ENCODE data around the gene POLG.

Gene POLG

DNA sequence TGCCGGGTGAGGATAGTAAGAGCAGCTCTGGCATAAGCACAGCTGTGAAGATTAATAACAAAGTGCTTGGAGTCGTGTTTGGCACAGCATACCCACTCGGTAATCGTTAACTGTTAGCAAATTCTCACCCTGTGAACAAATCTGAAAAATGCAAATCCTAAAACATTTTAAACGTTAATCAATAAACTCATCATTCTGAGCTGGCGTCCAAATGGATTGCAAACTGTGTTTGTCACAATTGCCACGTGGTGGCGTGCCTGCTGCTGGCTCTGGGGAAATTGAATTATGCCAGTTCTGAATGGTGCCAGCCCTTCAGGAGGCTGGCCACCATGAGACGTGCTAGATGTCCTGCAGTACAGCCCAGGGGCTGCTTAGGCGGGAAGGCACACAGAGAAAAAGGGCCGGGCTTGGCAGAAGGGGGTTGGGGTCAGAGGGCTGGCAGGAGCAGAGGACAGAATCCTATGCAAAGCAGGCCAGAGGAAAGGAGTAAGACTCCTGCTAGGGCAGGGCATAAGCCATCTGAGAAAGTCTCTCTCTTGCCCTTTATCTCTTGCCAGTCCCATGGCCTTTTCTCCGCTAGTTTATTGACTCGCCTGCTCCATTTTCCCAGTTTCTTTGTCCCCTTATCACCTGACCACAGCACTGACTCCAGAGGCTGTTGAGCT is 22.1 kb upstream of the POLG start:
- no peak for DNase-seq (ENCODE audit: low read depth in 2 of 2)

DNA sequence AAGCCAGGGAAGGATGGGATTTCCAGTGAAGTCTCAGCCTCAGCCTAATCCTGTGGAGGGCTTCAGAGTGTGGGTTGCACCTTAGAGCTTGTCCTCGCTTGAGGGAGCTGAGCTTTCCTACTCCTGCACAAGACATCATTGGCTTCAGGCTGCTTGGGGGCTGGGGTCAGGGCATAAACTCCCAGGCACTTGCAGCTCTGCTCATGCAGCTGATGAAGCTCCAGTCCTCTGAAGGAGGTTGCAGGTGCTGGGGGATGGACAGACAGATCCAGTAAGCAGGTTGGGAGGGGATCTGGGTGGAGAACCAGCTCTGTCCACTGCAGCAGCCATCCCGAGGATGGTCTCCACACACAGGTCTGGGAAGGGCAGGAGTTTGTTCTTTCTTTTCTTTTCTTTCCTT is 19.4 kb upstream of the POLG start:
- no peak for DNase-seq (ENCODE audit: low read depth in 2 of 2)

DNA sequence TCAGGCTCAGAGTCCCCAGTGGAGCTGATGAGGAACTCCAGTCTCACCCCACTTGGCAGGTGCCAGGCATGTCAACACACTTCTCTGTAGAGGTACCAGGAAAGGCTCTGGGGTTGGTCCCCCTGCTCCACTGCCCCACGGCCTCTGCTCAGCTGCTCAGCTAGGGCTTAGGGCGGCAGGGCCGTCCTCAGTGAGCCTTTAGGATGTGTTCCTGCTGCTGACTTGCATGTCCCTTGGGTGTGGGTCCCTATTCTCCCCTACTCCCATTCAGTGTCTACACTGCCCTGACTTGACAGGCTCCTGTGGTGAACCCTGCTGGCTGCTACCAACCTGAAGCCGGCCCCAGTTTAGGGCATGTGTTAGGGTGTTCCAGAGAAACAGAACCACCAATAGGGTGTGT is 17.9 kb upstream of the POLG start:
- no peak for DNase-seq (ENCODE audit: low read depth in 2 of 2)

DNA sequence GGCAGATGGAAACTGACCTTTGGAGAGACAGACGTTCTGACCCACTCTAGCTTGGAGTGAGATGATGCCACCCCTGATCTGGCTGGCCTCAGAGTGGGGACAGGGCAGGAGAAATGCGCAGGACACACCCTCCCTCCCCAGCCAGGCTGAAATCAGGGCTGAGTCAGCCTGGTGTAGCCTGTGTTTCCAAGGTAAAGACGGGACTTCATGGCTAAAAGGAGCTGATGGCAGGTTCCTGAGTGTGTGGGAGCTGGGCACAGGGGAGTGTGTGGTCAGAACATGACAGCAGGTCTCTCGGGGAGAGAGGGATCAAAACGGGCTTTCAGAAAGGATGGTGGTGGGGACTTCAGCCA is 14.6 kb upstream of the POLG start:
- no peak for DNase-seq (ENCODE audit: low read depth in 2 of 2)

DNA sequence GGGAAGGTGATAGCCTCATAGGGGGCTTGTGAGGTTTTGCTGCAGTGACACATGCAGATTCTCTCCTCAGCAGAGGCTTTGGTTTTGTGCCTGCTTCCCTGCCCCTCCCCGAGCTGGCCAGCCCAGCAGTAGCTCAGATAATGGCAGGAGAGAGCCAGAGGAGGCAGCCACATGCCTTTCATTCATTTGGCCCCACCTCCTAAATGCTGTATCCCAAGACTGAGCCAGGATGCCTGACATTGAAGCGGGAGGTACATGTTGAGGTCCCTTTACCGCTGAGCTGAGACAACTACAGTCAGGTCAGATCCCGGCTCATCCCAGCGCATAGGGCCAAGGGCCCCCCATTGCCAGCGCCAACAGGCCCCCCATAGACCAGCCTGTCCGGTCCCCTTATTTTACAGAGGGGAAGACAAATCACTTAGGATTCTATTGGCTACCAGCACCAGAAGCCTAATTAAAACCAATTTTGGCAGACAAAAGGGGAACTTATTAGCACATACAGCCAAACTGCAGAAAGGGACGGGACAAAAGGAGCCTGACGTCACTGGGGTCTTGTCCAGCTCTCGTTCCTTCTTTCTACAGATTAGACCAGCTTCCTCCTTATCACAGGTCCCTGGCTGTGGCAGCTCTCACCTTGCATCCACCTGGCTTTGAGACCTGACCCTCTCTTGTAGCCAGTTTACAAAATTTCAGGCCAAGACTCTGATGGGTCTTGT is 12.1 kb upstream of the POLG start:
- DNase-seq (ENCODE audit: low read depth in 2 of 2) = no peak

DNA sequence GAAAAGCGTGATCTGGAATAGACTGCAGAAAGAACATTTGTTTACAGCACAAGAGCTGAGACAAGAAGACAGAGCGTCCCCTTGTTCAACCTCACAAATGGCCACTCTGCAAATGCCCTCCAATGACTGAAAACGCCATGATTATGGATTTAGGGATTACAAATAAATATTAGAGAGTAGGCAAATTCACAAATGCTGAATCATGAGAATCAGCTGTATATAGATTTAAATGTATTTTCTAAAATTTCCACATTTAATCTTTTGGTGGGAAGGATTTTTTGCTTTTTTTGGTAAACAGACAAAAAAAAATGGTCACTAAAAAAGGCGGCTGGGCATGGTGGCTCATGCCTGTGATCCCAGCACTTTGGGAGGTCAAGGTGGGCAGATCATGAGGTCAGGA is 10.6 kb upstream of the POLG start:
- no peak for DNase-seq (ENCODE audit: low read depth in 2 of 2)

DNA sequence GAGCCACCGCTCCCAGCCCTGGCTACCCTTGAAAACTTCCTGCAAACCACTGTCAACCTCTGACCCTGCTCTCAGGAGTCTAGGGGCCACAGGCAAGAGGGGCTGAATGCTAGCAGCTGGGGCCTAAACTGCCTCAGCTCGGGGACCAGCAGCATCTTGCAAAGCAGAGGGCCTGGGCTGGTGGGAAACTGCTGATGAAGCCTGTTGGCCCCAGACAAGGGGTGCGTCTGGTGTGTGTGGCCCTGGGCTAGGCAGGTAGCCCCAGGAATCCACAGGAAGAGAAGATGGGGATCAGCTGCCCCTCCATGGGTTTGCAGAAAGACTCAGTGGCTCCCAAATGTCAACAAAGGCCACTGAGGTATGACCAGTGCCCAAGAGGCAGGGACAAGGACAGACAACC is 8.2 kb upstream of the POLG start:
- no peak for DNase-seq (ENCODE audit: low read depth in 2 of 2)

DNA sequence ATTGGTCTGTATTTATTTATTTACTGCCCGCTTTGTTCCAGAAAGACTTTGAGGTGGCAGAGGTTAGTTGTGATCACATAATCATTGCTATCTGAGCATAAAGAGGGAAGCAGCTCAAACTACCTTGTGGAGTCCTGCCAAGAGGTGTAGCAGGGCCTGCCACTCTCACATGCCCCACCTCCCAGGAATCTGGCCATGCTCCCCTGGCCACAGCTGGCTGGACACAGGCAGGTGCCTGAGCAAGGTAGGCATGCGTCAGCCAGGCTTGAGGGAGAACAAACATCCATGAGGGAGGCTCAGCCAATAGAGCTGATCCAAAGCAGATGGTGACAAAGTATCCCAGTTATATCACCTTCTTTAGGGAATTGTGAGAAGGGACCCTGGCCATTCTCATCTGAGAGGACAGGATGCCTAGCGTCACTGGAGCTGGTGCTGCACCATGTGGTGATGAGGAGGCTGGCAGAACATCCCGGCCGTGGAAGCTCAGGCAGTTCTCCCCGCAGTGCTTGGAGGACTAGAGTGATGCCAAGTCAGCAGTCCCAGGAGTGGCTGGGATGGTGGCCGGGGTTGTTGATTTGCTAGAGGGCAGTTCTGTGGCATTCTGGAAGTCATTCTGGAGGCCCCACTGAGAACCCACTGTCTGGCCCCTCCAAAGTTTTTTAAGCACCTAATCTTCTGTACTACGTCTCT is 6.8 kb upstream of the POLG start:
- no peak for DNase-seq (ENCODE audit: low read depth in 2 of 2)

DNA sequence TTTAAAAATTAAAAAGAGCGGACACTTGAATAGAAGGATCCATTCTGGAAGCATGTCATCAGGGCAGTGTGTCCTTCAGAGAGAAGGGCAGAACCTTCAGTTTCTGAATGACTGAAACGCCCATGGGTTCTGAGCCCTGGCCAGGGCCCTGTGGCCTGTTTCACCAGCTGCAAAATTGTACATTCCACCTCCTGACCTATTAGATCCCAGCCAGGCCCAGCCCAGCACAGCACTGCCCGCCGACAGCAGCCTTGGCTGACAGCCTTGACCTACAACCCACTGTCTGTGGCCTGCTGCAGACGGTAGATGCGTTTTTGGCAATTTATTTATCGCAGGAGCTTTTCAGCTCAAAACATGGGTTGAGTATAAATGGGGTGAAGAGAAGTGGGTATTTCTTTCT is 5.9 kb upstream of the POLG start:
- DNase-seq (ENCODE audit: low read depth in 2 of 2) = no peak

DNA sequence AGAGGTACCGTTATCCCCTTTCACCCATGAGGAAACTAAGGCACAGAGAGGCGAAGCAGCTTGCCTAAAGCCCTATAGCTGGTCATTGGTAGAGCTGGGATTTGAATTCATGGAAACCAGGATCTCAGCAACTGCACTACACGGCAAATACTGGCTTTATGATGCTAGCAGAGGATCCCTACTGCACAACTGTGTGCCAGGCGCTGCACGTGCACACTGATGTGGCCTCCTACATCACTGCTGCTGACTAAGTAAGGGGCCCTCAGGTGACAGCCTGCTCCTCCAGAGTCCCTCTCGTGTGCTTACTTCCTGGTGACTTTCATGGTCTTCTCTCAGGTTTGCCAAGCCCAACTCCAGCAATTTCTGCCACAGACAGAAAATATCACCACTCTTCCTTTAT is 3.4 kb upstream of the POLG start:
- no peak for DNase-seq (ENCODE audit: low read depth in 2 of 2)

DNA sequence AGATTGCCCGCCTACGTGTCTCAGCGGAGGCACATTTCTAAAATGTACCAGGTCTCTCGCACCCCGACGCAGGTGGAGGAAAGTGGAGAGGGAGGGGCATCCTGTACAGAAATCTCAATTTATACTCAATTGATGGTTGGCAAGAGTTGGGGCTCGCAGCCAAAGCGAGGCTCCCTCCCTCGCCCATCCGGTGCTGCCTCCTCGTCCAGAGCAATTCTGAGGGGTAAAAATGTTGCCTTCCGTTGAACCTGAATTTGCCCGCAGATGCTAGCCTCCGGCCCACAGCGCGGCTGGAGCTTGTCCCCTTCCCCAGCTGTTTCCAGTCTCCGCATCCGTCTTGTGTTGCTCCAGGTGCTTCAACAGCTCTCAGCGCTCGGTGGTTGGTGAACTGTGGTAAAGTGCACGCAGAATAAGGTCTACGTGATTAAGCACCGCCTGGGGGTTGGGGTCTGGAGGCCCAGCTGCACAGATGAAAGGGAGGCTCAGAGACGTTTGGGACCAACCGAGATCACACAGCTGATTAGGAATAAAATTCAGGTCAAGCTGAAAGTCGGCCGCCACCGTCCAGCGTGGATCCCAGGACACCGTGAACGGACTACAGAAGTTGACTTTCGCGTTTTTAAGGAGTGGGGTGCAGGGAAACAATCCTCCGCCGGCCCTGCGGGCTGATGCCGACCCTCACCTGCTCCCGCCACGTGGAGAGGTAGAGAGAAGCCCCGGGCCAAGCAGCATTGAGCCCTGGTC is 846 bp upstream of the POLG start:
- no peak for DNase-seq (ENCODE audit: low read depth in 2 of 2)

DNA sequence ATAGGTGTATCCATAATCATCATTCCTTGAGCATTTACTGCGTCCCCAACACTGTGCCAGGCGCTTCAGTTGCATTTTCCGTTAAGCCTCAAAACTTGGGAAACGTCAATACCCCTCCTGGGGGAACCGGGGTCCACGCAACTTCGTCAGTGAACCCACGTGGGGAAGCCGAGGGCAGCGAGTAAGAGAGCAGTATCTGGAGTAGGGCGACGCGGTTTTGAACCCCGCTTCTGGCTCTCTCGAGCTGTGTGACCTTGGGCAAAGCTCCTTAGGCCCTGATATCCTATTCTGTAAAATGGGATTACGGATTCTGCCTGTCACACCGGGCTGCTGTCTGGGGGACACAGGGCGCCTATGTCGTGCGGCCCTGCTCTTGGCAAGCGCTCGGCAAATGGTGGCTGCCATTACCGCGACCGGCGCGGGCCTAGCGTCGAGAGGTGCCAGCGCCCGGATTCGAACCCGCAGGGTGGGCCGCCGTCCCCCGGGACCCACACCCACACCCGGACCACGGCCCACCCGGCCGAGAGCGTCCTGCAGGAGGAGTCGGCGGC is 590 bp downstream of the POLG start:
- no peak for DNase-seq (ENCODE audit: low read depth in 2 of 2)

DNA sequence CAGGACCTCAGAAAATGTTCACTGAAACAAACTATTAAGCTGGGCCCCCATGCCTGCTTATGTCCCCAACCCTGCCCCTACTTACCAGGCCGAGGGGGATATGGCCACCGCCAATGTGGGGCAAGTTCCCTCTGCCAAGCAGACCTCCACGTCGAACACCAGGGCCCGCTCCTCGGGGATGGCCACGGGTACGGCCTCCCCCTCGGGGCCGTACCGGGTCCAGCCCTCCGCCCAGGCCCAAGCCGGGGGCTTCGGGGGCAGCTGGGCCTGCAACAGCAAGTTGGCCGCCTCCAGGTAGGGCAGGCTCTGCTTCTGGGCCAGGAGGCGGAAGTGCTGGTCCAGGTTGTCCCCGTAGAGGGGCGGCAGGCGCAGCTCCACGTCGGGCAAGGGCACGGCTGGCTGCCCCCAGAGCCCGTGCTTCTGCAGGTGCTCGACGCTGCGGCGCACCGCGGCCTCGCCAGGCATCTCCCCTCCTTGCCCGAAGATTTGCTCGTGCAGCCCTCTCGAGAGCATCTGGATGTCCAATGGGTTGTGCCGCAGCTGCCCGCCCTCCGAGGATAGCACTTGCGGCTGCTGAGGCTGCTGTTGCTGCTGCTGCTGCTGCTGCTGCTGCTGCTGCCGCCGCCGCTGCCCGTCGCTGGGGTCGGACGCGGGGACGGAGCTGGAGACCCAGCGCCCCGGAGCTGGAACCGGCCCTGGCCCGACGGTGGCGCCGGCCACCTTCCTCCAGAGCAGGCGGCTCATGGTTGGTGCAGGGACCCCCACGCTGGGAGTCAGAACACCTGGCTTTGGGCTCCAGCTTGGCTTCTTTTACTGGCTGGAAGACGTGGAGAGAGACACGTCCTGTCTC is 1.4 kb downstream of the POLG start:
- DNase-seq (ENCODE audit: low read depth in 2 of 2) = no peak

DNA sequence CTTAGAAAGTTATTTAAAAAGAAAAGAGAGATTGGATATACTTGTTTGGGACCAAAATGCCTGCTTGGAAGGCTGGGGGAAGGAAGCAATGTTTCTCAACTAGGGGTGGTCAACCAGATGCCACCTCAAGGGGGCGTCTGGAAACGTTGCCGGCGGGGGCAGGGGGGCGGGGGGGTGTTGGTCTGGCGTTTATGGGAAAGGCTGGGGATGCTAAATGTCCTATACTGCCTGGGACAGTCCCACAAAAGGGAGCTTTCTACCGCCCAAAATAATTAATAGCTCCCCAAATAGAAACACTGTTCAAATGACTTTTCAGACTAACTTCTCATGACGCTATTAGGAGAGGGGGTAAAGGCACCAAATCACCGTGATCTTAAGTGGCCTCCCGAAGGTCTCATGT is 2.2 kb downstream of the POLG start:
- DNase-seq (ENCODE audit: low read depth in 2 of 2) = no peak

DNA sequence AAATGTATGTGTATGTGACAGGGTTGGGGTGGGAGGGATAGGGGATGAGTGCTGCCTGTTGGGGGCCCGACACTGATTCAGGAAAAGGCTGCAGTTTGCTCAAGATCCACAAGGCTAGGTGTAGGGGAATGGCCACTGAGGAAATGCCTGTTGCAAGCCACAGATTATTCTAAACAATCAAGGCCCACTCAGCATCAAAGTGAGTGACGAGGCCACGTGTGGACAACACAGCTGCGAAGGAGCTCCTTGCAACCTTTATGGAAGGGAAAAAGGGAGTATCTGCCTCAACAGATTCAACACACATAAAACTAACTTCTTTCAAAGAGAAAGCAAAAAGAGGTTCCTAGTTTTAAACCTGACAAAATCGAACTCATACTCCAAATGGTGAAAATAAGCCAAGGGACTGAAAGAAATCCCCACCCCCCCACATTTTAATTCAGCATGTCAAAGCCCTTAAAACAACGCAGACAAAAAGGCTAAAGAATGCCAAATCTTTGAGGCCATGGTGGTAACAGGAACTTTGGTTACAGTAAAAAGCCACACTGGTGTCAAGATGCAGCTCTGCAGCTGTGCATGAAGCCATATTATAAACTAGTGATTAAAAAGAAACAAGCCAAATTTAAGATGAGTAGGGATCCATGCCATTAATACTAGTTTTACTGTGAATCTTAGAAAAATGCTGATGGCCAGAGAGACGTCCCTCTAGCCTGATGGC is 3.6 kb downstream of the POLG start:
- no peak for DNase-seq (ENCODE audit: low read depth in 2 of 2)

DNA sequence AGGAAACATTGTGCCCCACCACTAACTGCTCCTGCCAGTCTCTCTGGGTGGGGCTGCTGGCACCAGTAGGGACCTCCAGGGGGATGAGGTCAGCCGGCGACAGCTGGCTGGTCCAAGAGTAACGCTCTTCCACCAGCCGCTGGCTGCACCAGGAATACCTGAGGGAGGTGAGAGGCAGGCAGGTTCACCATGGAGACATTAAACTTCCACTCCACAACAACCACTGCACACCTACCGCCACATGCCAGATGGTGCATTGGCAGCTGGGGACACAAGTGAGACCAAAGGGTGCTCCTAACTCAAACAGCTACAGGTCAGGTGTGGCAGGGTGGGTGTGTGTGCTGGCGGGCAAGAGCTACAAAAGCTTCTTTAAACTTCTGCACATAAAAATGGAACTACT is 4.5 kb downstream of the POLG start:
- DNase-seq (ENCODE audit: low read depth in 2 of 2) = no peak

DNA sequence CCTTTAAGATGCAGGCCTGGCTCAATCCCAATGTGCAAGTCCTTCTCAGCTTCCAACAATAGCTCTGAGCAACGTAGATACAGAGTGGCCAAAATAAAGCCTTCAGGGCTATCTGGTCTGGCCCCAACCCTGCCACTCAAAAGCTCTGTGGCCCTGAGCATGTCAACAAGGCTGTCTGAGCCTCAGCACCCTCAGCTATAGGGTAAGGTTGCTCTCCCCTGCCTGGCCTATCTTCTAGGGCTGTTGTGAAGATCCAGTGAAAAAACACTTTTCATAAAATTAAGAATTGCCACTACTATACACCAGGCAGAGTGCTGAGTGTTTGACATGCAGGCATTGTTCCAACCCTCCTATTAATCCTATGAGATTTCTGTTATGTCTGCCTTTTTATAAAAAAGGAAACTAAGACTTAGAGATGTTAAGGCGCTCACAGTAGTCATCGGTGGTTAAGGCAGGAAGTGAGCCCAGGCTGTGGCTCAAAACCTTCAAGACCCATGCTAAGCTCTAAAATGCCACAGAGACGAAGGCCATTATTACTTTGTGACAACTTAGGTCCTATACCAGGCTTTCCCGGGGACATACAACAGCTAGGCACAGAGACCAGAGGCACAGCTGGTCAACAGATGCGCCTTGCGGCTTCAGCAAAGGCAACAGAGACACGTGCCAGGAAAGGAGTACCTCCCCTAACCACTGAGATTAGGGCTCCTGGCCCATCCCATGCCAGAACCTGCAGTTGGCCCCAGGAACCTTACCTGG is 5.1 kb downstream of the POLG start:
- DNase-seq (ENCODE audit: low read depth in 2 of 2) = no peak

DNA sequence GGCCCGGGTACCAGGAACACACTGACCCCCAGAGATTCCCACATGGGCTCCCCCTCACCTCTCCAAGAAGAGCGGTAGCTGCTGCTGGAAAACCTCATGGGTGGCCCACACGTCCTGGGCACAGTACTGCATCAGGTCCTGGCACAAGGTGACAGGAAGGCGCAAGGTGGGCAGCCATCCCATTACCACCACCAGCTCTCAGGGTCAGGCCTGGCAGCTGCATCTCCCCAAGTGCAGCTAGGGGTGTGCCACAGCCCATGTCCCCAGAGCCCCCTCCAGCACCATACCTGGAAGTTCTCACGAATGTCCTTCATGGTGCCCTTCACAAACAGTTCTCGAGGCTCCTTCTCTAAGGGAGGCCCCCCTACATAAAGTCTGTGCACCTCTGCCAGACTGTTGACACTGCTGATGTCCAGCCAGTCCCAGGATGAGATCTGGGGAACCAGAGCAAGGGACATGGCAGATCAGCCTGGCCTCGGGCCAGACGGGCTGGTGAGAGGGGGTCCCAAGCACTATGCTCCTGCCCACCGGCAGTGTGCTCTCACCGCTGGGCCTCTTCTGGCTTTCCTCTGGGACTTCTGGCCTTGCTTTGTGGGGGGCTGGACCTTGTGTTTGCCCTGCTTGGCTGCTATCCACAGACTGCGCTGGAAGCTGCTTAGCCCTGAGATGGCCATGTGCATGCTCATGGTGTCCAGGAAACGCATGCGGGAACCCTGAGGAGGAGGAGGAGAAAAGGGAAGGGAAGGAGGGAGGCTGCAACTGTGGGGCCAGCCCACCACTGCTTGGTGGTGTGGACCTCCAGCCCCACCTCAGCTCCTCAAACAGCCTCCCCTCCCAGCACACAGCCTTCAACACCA is 6.0 kb downstream of the POLG start:
- DNase-seq (ENCODE audit: low read depth in 2 of 2) = no peak

DNA sequence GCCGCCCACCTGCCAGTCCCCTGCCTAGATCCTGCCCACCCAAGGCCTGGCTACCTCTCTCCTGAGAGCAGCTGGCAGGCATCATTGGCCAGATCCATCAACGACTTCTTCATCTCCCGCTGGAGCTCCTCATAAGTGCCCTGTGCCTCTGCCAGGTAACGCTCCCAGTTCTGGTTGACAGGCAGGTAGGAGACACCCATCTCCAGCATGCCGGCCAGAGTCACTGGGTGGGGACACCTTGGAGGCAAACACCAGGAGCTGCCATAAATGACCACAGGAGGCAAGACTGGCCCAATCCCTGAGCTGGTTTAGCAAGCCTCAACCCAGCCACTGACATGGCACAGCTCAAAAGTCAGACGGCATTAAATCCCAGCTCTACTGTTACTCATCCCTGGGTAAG is 7.5 kb downstream of the POLG start:
- no peak for DNase-seq (ENCODE audit: low read depth in 2 of 2)

Data from stimulated activated CD8-positive, alpha-beta memory T cell treated with anti-CD3 and anti-CD28 coated beads, Interleukin-15, amount 100 ng/mL, for 4 hours (primary cell).